Neural crest cell (in vitro differentiated cells): ENCODE results near the gene NUCKS1. TPM values are rescaled to one million over a fixed set of nuclear protein-coding genes. Genes with fewer than 3 reads are reported as not detected.

ENCODE experiments used
- DNase-seq: peaks from one replicate; pipeline ENCODE4 v3.0.0; 2021; ENCODE audit warnings: low read depth, mixed read lengths, low spot score
- H3K27ac Mint-ChIP-seq: one replicate; pipeline ENCODE4 v1.8.0; 2021; ENCODE audit warnings: mild to moderate bottlenecking, mixed read lengths; ENCODE audit not compliant: unreplicated experiment
- H3K27me3 Mint-ChIP-seq: 2 replicates; pipeline ENCODE4 v1.8.0; 2021; ENCODE audit warnings: low read depth, mild to moderate bottlenecking, mixed read lengths
- H3K36me3 Mint-ChIP-seq: 2 replicates; pipeline ENCODE4 v1.8.0; 2021; ENCODE audit warnings: low read depth, mild to moderate bottlenecking, mixed read lengths
- H3K4me1 Mint-ChIP-seq: 2 replicates; pipeline ENCODE4 v1.8.0; 2021; ENCODE audit warnings: mixed read lengths
- H3K4me3 Mint-ChIP-seq: one replicate; pipeline ENCODE4 v1.8.0; 2021; ENCODE audit warnings: mild to moderate bottlenecking, mixed read lengths
- H3K9me3 Mint-ChIP-seq: 2 replicates; pipeline ENCODE4 v1.8.0; 2021; ENCODE audit warnings: mixed read lengths
- CTCF ChIP-seq: fragments of 200-600 bp; sonication (generic); conservative IDR thresholded peaks from 2 replicates; pipeline ENCODE4 v1.5.0; 2021; ENCODE audit warnings: antibody characterized with exemption, mild to moderate bottlenecking
- total RNA-seq: library from RNA; stranded (reverse); gene quantifications from 2 replicates; pipeline ENCODE4 v1.2.1, GENCODE V29; 2021

Gene NUCKS1
- total RNA-seq, 1 donor from 2014 or later = 440 TPM

- no peaks in the 10 kb centered on the region for H3K9me3 Mint-ChIP-seq
- peak overlapping the region; percentile 15 for H3K27ac Mint-ChIP-seq
- no peak for TF ChIP-seq CTCF
- peaks cover 21% of the 10 kb centered on the region for H3K36me3 Mint-ChIP-seq
- no peaks in the 10 kb centered on the region for H3K27me3 Mint-ChIP-seq
- H3K4me1 Mint-ChIP-seq = peaks cover 32% of the 10 kb centered on the region
- peak overlapping the region; percentile 8 for H3K4me3 Mint-ChIP-seq
- no peak for DNase-seq
These were observed 48.1 kb downstream of the NUCKS1 start for GRCh38 chr1:205701891-205702290.

GRCh38 chr1:205701420-205701819, 48.6 kb downstream of the NUCKS1 start:
- no peaks in the 10 kb centered on the region for H3K27me3 Mint-ChIP-seq
- H3K9me3 Mint-ChIP-seq = no peaks in the 10 kb centered on the region
- H3K36me3 Mint-ChIP-seq = peaks cover 18% of the 10 kb centered on the region
- TF ChIP-seq CTCF = no peak
- H3K4me1 Mint-ChIP-seq = peaks cover 37% of the 10 kb centered on the region
- H3K4me3 Mint-ChIP-seq = peak overlapping the region; percentile 8
- DNase-seq = no peak
- peak overlapping the region; percentile 62 for H3K27ac Mint-ChIP-seq

GRCh38 chr1:205700865-205701401, 49.0 kb downstream of the NUCKS1 start:
- H3K27me3 Mint-ChIP-seq = no peaks in the 10 kb centered on the region
- no peak for TF ChIP-seq CTCF

GRCh38 chr1:205699416-205699815, 50.6 kb downstream of the NUCKS1 start:
- Mint-ChIP-seq H3K9me3 (no peaks in the 10 kb centered on the region), H3K27me3 (no peaks in the 10 kb centered on the region), H3K36me3 (peaks cover 14% of the 10 kb centered on the region), H3K4me1 (peaks cover 46% of the 10 kb centered on the region), H3K27ac (peak overlapping the region; percentile 32), H3K4me3 (no peak overlapping the region)
- DNase-seq = no peak
- TF ChIP-seq CTCF = no peak

More at GRCh38 chr1:205700865-205701401, 49.0 kb downstream of the NUCKS1 start:
- Mint-ChIP-seq H3K4me3 (peak overlapping the region; percentile 16), H3K27ac (no peak overlapping the region), H3K36me3 (peaks cover 18% of the 10 kb centered on the region), H3K9me3 (no peaks in the 10 kb centered on the region), H3K4me1 (peaks cover 38% of the 10 kb centered on the region)
- no peak for DNase-seq

- H3K27me3 Mint-ChIP-seq = no peaks in the 10 kb centered on the region
- no peak overlapping the region for H3K27ac Mint-ChIP-seq
- peak overlapping the region; percentile 3 for H3K4me3 Mint-ChIP-seq
- no peak for TF ChIP-seq CTCF
- H3K4me1 Mint-ChIP-seq = peaks cover 50% of the 10 kb centered on the region
- H3K9me3 Mint-ChIP-seq = no peaks in the 10 kb centered on the region
- peaks cover 14% of the 10 kb centered on the region for H3K36me3 Mint-ChIP-seq
- no peak for DNase-seq
These were observed 51.1 kb downstream of the NUCKS1 start for GRCh38 chr1:205698921-205699320.
